ENCODE measurements around the gene ZBTB21. TPM values are rescaled to one million over a fixed set of nuclear protein-coding genes. Genes with fewer than 3 reads are reported as not detected.
A peak's percentile ranks its signal among the peaks of the same experiment; 100 is the strongest.

The ZBTB21 gene
- total and polyA plus RNA-seq, 12 donors: 1.3 to 15.2 (median 6.1) TPM

- Histone ChIP-seq H3K4me1 (peaks cover 3 to 19% (median 10%) of the 10 kb centered on the region in 9 donors), H3K36me3 (no peaks in the 10 kb centered on the region), H3K4me3 (no peak overlapping the region), H3K27ac (no peak overlapping the region), H3K9me3 (no peaks in the 10 kb centered on the region), H3K27me3 (no peaks in the 10 kb centered on the region)
- WGBS, 2 donors: 83 to 86% methylated on average over 9 of the region's 9 CpGs
- intact Hi-C loops (cut with DNase I): loop anchor here in 1 of 10 donors (10.0 kb wide), 1 partner anchor 52 kb away; no protein-coding TSS in a partner anchor
- ATAC-seq: no peak
- no peak for DNase-seq
- no peak for TF ChIP-seq CTCF (IDR thresholded peaks at IDR 0.05)
Measured at GRCh38 chr21:42042651-42043050, 32.5 kb upstream of the ZBTB21 start.

- no peaks in the 10 kb centered on the region for H3K27me3 ChIP-seq
- intact Hi-C loops (cut with DNase I): loop anchor here in 1 of 10 donors (10.0 kb wide), 1 partner anchor 53 kb away; no protein-coding TSS in a partner anchor
- H3K4me1 ChIP-seq: peaks cover 3 to 19% (median 9%) of the 10 kb centered on the region in 9 donors
- no peak for ATAC-seq
- DNase-seq: no peak
- 51 to 54% methylated on average over 4 of the region's 4 CpGs for WGBS, 2 donors
- no peak overlapping the region for H3K4me3 ChIP-seq
- H3K27ac ChIP-seq: no peak overlapping the region
- no peak for TF ChIP-seq CTCF (IDR thresholded peaks at IDR 0.05)
- no peaks in the 10 kb centered on the region for H3K36me3 ChIP-seq
- no peaks in the 10 kb centered on the region for H3K9me3 ChIP-seq
Measured at GRCh38 chr21:42041711-42042110, 31.6 kb upstream of the ZBTB21 start.

GRCh38 chr21:42041246-42041645, 31.1 kb upstream of the ZBTB21 start:
- Histone ChIP-seq H3K9me3 (no peaks in the 10 kb centered on the region), H3K27ac (peak overlapping the region in 3 of 10 donors; percentile 15 to 50 (median 47)), H3K4me3 (no peak overlapping the region), H3K27me3 (no peaks in the 10 kb centered on the region), H3K4me1 (peaks cover 3 to 19% (median 9%) of the 10 kb centered on the region in 9 donors), H3K36me3 (no peaks in the 10 kb centered on the region)
- DNase-seq (no peak), ATAC-seq (no peak)
- 89 to 98% methylated on average over 7 of the region's 7 CpGs for WGBS, 2 donors
- TF ChIP-seq CTCF (IDR thresholded peaks at IDR 0.05): no peak
- intact Hi-C loops (cut with DNase I): loop anchor here in 1 of 10 donors (10.0 kb wide), 1 partner anchor 54 kb away; no protein-coding TSS in a partner anchor

- DNase-seq (peak in 1 of 2 donors; percentile 40), ATAC-seq (peak in 6 of 8 donors; percentile 32 to 81 (median 76))
Measured at GRCh38 chr21:42040411-42041180, 30.4 kb upstream of the ZBTB21 start.

More at GRCh38 chr21:42040411-42041180, 30.4 kb upstream of the ZBTB21 start:
- no peaks in the 10 kb centered on the region for H3K36me3 ChIP-seq
- H3K4me3 ChIP-seq: no peak overlapping the region
- H3K4me1 ChIP-seq: peaks cover 3 to 19% (median 9%) of the 10 kb centered on the region in 9 donors
- 78% methylated on average over 18 of the region's 18 CpGs for WGBS, 2 donors
- no peaks in the 10 kb centered on the region for H3K9me3 ChIP-seq
- H3K27me3 ChIP-seq: no peaks in the 10 kb centered on the region
- TF ChIP-seq CTCF (IDR thresholded peaks at IDR 0.05): no peak
- H3K27ac ChIP-seq: peak overlapping the region in 5 of 10 donors; percentile 25 to 55 (median 44)
- intact Hi-C loops (cut with DNase I): loop anchor here in 1 of 10 donors (10.0 kb wide), 1 partner anchor 54 kb away; no protein-coding TSS in a partner anchor

All from heart right ventricle (tissue), 16 donors.